ENCODE data around the gene TM9SF4.
"Not testable (repeated sequence)": the region's sequence is repeated elsewhere in the genome, so short reads cannot be mapped to it uniquely, and the experiment has no call there.

The TM9SF4 gene

GRCh38 chr20:32162351-32162750 is 52.8 kb downstream of the TM9SF4 start:
- Mint-ChIP-seq H3K27me3 (peaks cover 3% of the 10 kb centered on the region), H3K27ac (no peak overlapping the region), H3K4me1 (ENCODE audit: low read depth) (peaks cover 3% of the 10 kb centered on the region), H3K36me3 (ENCODE audit: low read depth) (peaks cover 100% of the 10 kb centered on the region), H3K9me3 (no peaks in the 10 kb centered on the region), H3K4me3 (no peak overlapping the region)
- intact Hi-C loops (cut with micrococcal nuclease) = no loop called here

DNA sequence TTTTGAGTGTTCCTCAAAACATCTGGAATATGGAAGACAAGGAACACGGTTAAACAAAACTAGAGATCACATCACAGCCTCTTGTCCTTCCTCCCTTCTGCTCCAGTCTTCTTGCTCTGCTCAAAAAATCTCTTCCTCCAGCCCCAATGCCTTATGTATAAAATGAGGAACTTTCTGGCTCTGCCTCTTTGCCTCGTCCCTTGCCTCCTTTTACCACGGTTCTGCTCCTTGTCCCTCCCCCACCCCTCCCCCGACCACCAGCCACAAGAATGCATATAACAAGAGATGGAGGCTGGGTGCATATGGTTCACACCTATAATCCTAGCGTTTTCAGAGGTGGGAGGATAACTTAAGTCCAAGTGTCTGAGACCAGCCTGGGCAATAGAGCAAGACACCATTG is 54.4 kb downstream of the TM9SF4 start:
- no peak overlapping the region for H3K27ac Mint-ChIP-seq
- peaks cover 6% of the 10 kb centered on the region for H3K4me1 Mint-ChIP-seq (ENCODE audit: low read depth)
- H3K36me3 Mint-ChIP-seq (ENCODE audit: low read depth) = peaks cover 90% of the 10 kb centered on the region
- no peaks in the 10 kb centered on the region for H3K9me3 Mint-ChIP-seq
- intact Hi-C loops (cut with micrococcal nuclease) = no loop called here
- H3K4me3 Mint-ChIP-seq = no peak overlapping the region
- H3K27me3 Mint-ChIP-seq = no peaks in the 10 kb centered on the region

DNA sequence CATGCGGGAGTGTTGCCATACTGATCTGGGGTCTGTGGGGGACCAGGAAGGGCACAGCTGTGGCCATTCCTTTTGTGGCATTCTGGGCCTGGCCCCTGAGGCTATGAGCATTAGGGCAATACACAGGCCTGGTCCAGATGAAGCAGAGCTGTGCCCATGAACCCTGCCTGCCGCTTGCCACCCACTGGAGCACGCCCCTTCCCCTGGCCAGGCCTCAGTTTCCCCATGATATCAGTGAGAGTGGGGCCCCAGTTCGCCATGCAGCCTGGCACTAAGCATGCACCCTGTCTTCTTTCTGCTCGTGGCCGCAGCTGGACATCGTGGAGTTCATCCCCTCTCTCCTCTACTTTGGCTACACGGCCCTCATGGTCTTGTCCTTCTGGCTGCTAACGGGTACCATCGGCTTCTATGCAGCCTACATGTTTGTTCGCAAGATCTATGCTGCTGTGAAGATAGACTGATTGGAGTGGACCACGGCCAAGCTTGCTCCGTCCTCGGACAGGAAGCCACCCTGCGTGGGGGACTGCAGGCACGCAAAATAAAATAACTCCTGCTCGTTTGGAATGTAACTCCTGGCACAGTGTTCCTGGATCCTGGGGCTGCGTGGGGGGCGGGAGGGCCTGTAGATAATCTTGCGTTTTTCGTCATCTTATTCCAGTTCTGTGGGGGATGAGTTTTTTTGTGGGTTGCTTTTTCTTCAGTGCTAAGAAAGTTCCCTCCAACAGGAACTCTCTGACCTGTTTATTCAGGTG is 55.6 kb downstream of the TM9SF4 start:
- intact Hi-C loops (cut with micrococcal nuclease) = no loop called here
- Mint-ChIP-seq H3K4me1 (ENCODE audit: low read depth) (peaks cover 6% of the 10 kb centered on the region), H3K27ac (no peak overlapping the region), H3K9me3 (no peaks in the 10 kb centered on the region), H3K27me3 (no peaks in the 10 kb centered on the region), H3K4me3 (no peak overlapping the region), H3K36me3 (ENCODE audit: low read depth) (peaks cover 78% of the 10 kb centered on the region)

DNA sequence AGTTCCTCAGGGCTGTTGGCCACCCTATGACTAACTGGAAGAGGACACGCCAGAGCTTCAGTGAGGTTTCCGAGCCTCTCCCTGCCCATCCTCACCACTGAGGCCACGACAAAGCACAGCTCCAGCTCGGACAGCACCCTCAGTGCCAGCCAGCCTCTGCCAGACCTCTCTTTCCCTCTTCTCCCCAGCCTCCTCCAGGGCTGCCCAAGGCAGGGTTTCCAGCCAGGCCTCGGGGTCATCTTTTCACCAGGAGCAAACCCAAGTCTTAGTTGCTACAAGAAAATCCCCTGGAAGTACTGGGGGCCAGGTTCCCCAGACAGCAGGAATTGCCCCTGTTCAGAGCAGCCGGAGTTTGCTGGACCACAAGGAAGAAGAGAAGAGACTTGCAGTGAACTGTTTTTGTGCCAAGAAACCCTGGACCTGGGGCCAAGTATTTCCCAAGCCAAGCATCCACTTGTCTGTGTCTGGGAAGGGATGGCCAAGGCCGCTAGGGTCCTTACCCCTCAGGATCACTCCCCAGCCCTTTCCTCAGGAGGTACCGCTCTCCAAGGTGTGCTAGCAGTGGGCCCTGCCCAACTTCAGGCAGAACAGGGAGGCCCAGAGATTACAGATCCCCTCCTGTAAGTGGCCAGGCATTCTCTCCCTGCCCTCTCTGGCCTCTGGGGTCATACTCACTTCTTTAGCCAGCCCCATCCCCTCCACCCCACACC is 56.5 kb downstream of the TM9SF4 start:
- Mint-ChIP-seq H3K4me1 (ENCODE audit: low read depth) (peaks cover 6% of the 10 kb centered on the region), H3K4me3 (no peak overlapping the region), H3K27me3 (no peaks in the 10 kb centered on the region), H3K36me3 (ENCODE audit: low read depth) (peaks cover 69% of the 10 kb centered on the region), H3K9me3 (no peaks in the 10 kb centered on the region), H3K27ac (no peak overlapping the region)
- intact Hi-C loops (cut with micrococcal nuclease) = no loop called here

GRCh38 chr20:32167552-32167951 is 58.0 kb downstream of the TM9SF4 start:
- intact Hi-C loops (cut with micrococcal nuclease) = no loop called here
- H3K27me3 Mint-ChIP-seq = no peaks in the 10 kb centered on the region
- H3K9me3 Mint-ChIP-seq = no peaks in the 10 kb centered on the region
- H3K4me3 Mint-ChIP-seq = no peak overlapping the region
- no peak overlapping the region for H3K27ac Mint-ChIP-seq
- peaks cover 6% of the 10 kb centered on the region for H3K4me1 Mint-ChIP-seq (ENCODE audit: low read depth)
- H3K36me3 Mint-ChIP-seq (ENCODE audit: low read depth) = peaks cover 54% of the 10 kb centered on the region

DNA sequence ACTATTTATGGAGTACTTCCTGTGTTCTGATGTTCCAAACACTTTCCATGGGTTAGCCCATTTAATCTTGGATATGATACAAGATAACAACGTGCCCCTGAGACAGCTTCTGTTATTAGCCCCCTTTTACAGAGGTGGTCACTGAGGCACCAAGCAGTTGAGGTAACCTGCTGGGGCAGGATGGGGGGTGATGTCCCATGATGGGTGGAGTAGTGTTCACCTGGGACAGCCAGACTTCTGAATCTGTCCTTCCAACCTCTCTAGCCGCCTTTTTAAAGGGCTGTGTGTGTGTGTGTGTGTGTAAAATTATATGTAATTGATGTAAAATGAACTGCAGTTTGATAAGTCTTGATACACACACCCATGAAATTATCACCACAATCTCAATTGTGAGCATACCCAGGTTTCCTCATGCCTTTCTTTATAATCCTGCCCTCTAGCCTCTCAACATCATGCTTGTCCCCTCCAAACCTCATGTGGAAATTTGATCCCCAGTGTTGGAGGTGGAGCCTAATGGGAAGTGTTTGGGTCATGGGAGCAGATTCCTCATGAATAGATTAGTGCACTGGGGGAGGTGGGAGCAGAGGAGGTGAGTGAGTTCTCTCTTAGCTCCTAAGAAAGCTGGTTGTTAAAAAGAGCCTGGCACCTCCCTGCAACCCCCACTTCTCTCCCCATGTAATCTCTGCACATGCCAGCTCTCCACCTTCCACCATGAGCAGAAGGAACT is 58.8 kb downstream of the TM9SF4 start:
- peaks cover 6% of the 10 kb centered on the region for H3K4me1 Mint-ChIP-seq (ENCODE audit: low read depth)
- H3K4me3 Mint-ChIP-seq = no peak overlapping the region
- H3K9me3 Mint-ChIP-seq = no peaks in the 10 kb centered on the region
- H3K36me3 Mint-ChIP-seq (ENCODE audit: low read depth) = peaks cover 46% of the 10 kb centered on the region
- no peaks in the 10 kb centered on the region for H3K27me3 Mint-ChIP-seq
- H3K27ac Mint-ChIP-seq = no peak overlapping the region
- intact Hi-C loops (cut with micrococcal nuclease) = no loop called here

GRCh38 chr20:32177696-32178095 is 68.2 kb downstream of the TM9SF4 start:
- H3K4me3 Mint-ChIP-seq; H3K9me3 Mint-ChIP-seq; H3K27ac Mint-ChIP-seq; H3K4me1 Mint-ChIP-seq (ENCODE audit: low read depth); intact Hi-C loops (cut with micrococcal nuclease); H3K27me3 Mint-ChIP-seq; H3K36me3 Mint-ChIP-seq (ENCODE audit: low read depth): not testable (repeated sequence)

DNA sequence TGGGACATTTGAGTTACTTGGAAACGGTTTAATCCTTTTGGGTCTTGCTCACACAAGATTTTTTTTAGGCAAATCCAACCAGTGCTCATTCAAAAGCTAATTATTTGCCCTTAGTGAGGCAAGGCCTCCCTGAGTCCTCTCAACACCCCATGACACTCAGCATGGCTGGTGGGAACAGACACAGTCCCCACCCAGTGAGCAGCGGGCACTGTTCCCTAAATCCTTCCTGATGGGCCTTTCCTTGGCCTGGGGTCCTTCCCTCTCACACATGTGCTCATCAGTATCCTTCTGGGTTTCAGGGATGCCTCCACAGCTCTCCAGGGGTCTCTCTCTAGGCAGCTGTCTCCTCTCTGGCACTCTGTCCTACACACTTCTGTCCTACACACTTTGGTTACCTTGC is 70.0 kb downstream of the TM9SF4 start:
- Mint-ChIP-seq H3K27me3 (no peaks in the 10 kb centered on the region), H3K36me3 (ENCODE audit: low read depth) (peaks cover 6% of the 10 kb centered on the region), H3K4me1 (ENCODE audit: low read depth) (peaks cover 9% of the 10 kb centered on the region), H3K9me3 (no peaks in the 10 kb centered on the region), H3K27ac (no peak overlapping the region), H3K4me3 (no peak overlapping the region)
- intact Hi-C loops (cut with micrococcal nuclease) = no loop called here

DNA sequence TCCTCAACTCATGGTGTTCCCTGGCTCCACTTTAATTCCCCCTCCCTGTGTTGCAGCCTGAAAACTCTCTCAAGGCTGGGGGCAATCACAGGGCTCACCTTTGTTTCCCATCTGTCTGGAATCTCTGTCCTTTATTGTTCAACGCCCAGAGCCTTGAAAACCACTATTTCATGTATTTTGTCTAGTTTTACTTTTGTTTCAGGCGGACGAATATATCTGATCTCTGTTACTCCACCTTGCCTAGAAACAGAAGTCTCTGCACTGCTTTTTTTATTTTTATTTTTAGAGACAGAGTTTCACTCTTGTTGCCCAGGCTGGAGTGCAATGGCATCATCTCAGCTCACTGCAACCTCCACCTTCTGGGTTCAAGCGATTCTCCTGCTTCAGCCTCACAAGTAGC is 70.4 kb downstream of the TM9SF4 start:
- Mint-ChIP-seq H3K27ac (no peak overlapping the region), H3K9me3 (no peaks in the 10 kb centered on the region), H3K36me3 (ENCODE audit: low read depth) (peaks cover 6% of the 10 kb centered on the region), H3K27me3 (no peaks in the 10 kb centered on the region), H3K4me3 (no peak overlapping the region), H3K4me1 (ENCODE audit: low read depth) (peaks cover 9% of the 10 kb centered on the region)
- intact Hi-C loops (cut with micrococcal nuclease) = no loop called here

DNA sequence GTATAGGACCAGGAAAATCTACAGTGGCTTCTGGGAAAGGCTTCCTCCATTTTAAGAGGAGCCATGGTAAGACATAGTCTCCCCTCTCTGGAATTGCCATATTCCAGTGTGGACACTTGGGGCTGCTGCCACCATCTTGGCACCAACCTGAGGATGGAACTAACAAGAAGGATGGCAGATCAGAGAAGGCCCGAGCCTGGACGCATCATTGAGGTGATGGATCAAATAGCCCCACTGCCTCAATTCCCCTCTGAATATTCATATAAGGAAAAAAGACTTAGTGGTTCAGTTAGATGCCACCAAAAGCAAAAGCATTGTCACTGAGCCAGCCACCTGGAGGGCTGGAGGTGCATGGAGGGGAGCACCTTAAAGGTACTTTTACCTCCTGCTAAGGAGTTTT is 72.1 kb downstream of the TM9SF4 start:
- Mint-ChIP-seq H3K4me3 (no peak overlapping the region), H3K27me3 (no peaks in the 10 kb centered on the region), H3K4me1 (ENCODE audit: low read depth) (peaks cover 9% of the 10 kb centered on the region), H3K36me3 (ENCODE audit: low read depth) (no peaks in the 10 kb centered on the region), H3K9me3 (no peaks in the 10 kb centered on the region), H3K27ac (no peak overlapping the region)
- intact Hi-C loops (cut with micrococcal nuclease) = no loop called here

- Mint-ChIP-seq H3K27me3 (peaks cover 1% of the 10 kb centered on the region), H3K4me3 (no peak overlapping the region), H3K4me1 (ENCODE audit: low read depth) (peaks cover 9% of the 10 kb centered on the region), H3K36me3 (ENCODE audit: low read depth) (no peaks in the 10 kb centered on the region), H3K27ac (no peak overlapping the region), H3K9me3 (no peaks in the 10 kb centered on the region)
- intact Hi-C loops (cut with micrococcal nuclease) = no loop called here
These were observed 74.6 kb downstream of the TM9SF4 start for GRCh38 chr20:32183947-32184635.

DNA sequence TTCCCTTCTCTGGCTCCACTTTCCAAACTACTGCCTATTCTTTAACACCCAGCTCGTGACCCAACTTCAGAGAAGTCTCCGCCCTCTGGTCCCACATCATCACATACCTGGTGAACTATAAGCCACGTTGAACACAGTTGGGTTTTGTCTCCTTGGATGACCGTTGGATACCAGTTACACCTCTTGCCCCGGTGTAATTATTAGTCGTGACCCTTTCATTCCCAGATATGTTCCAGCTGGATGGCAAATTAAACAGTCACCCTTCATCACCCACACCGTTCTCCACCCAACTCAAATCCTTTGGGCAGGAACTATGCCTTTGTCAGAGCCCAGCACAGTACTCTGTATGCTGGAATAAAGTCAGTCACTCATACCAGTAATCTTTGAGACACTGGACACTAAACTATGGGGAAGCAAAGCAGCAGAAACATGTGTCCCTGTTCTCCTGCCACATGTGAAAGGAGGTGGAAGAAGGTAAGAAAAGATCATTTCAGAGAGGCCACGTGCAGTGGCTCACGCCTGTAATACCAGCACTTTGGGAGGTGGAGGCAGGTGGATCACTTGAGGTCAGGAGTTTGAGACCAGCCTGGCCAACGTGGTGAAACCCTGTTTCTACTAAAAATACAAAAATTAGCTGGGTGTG is 75.6 kb downstream of the TM9SF4 start:
- no peak overlapping the region for H3K27ac Mint-ChIP-seq
- peaks cover 9% of the 10 kb centered on the region for H3K4me1 Mint-ChIP-seq (ENCODE audit: low read depth)
- H3K36me3 Mint-ChIP-seq (ENCODE audit: low read depth) = no peaks in the 10 kb centered on the region
- no peaks in the 10 kb centered on the region for H3K9me3 Mint-ChIP-seq
- intact Hi-C loops (cut with micrococcal nuclease) = no loop called here
- H3K27me3 Mint-ChIP-seq = peaks cover 8% of the 10 kb centered on the region
- H3K4me3 Mint-ChIP-seq = no peak overlapping the region

DNA sequence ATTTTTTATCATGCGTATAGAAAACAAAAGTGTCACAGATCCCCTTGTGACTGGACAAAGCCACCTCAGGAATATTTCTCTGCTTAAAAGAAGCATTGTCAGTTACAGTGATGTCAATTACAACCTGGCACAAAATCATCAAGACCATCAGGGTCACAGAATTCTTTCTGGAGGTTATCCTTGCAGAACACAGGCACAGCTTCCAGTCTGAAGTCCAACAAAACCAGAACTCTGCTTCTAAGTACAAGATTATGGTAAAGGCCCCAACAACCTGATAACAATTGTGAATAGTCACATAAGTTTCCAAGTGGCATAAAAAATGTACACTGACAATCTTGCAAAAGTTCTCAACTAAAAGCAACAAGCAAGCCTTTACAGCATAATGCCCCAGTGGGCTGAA is 77.0 kb downstream of the TM9SF4 start:
- intact Hi-C loops (cut with micrococcal nuclease) = no loop called here
- Mint-ChIP-seq H3K27ac (no peak overlapping the region), H3K4me1 (ENCODE audit: low read depth) (peaks cover 18% of the 10 kb centered on the region)

More for the DNA sequence above, 77.0 kb downstream of the TM9SF4 start:
- Mint-ChIP-seq H3K27me3 (peaks cover 15% of the 10 kb centered on the region), H3K36me3 (ENCODE audit: low read depth) (no peaks in the 10 kb centered on the region), H3K9me3 (no peaks in the 10 kb centered on the region), H3K4me3 (no peak overlapping the region)
